Activated T-helper 2 cell treated with anti-CD3 and anti-CD28 coated beads, Interferon-gamma antibody, Interleukin-2, Interleukin-4, amounts not matched to agents 10 μg/mL and 5 μg/mL and 100 μg/mL, durations not matched to agents 14 hours and 24 hours and 36 hours (primary cell): Measurements from ENCODE around the gene TJP3. TPM values are rescaled to one million over a fixed set of nuclear protein-coding genes. Genes with fewer than 3 reads are reported as not detected.
A peak's percentile ranks its signal among the peaks of the same experiment; 100 is the strongest.

Source experiments
- DNase-seq: peaks from one replicate; pipeline ENCODE4 v3.0.0; 2021; ENCODE audit warnings: low spot score
- H3K27ac Mint-ChIP-seq: one replicate; pipeline ENCODE4 v1.8.0; 2021; ENCODE audit warnings: mixed read lengths
- H3K27me3 Mint-ChIP-seq: one replicate; pipeline ENCODE4 v1.8.0; 2021; ENCODE audit warnings: low read depth, mixed read lengths
- H3K36me3 Mint-ChIP-seq: one replicate; pipeline ENCODE4 v1.8.0; 2021; ENCODE audit warnings: low read depth, mixed read lengths
- H3K4me1 Mint-ChIP-seq: one replicate; pipeline ENCODE4 v1.8.0; 2021; ENCODE audit warnings: low read depth, mixed read lengths
- H3K4me3 Mint-ChIP-seq: one replicate; pipeline ENCODE4 v1.8.0; 2021; ENCODE audit warnings: low read depth, mild to moderate bottlenecking, moderate library complexity, mixed read lengths
- H3K9me3 Mint-ChIP-seq: one replicate; pipeline ENCODE4 v1.8.0; 2021; ENCODE audit warnings: mixed read lengths
- intact Hi-C: fragments of 100-400 bp; cut with micrococcal nuclease; formaldehyde crosslinking; loops from one replicate; pipeline ENCODE4 v1.15.1; 2023
- total RNA-seq: library from RNA; stranded (reverse); gene quantifications from 2 replicates; pipeline ENCODE4 v1.2.3, GENCODE V29; 2022

Gene TJP3
- total RNA-seq, 1 donor from 2014 or later = 0.41 TPM

- Mint-ChIP-seq H3K4me1 (peaks cover 3% of the 10 kb centered on the region), H3K36me3 (peaks cover 4% of the 10 kb centered on the region), H3K4me3 (no peak overlapping the region), H3K9me3 (no peaks in the 10 kb centered on the region), H3K27ac (no peak overlapping the region), H3K27me3 (no peaks in the 10 kb centered on the region)
- intact Hi-C loops = no loop called here
- no peak for DNase-seq
Measured at GRCh38 chr19:3667037-3667638, 41.0 kb upstream of the TJP3 start.

GRCh38 chr19:3667766-3668165 is 40.4 kb upstream of the TJP3 start:
- intact Hi-C loops = no loop called here
- H3K4me3 Mint-ChIP-seq = no peak overlapping the region
- H3K4me1 Mint-ChIP-seq = peaks cover 6% of the 10 kb centered on the region
- H3K27ac Mint-ChIP-seq = no peak overlapping the region
- no peaks in the 10 kb centered on the region for H3K27me3 Mint-ChIP-seq
- H3K9me3 Mint-ChIP-seq = no peaks in the 10 kb centered on the region
- H3K36me3 Mint-ChIP-seq = peaks cover 4% of the 10 kb centered on the region
- DNase-seq = no peak

- intact Hi-C loops = no loop called here
- Mint-ChIP-seq H3K27ac (no peak overlapping the region), H3K4me1 (peaks cover 6% of the 10 kb centered on the region), H3K27me3 (no peaks in the 10 kb centered on the region), H3K4me3 (no peak overlapping the region), H3K36me3 (no peaks in the 10 kb centered on the region), H3K9me3 (no peaks in the 10 kb centered on the region)
- DNase-seq = no peak
Measured at GRCh38 chr19:3668331-3669081, 39.7 kb upstream of the TJP3 start.

GRCh38 chr19:3669082-3669946 is 38.9 kb upstream of the TJP3 start:
- Mint-ChIP-seq H3K4me3 (no peak overlapping the region), H3K27ac (no peak overlapping the region), H3K36me3 (no peaks in the 10 kb centered on the region), H3K4me1 (peaks cover 6% of the 10 kb centered on the region), H3K27me3 (no peaks in the 10 kb centered on the region), H3K9me3 (no peaks in the 10 kb centered on the region)
- DNase-seq = no peak
- intact Hi-C loops = no loop called here

- intact Hi-C loops = loop anchor here (2.0 kb wide), 1 partner anchor 31 kb away; the partner anchor contains the start of gene PIP5K1C
- Mint-ChIP-seq H3K27ac (no peak overlapping the region), H3K9me3 (no peaks in the 10 kb centered on the region)
Measured at GRCh38 chr19:3669947-3670795, 38.0 kb upstream of the TJP3 start.

GRCh38 chr19:3670796-3671679 is 37.1 kb upstream of the TJP3 start:
- DNase-seq = no peak
- peak overlapping the region; percentile 68 for H3K27ac Mint-ChIP-seq
- H3K9me3 Mint-ChIP-seq = no peaks in the 10 kb centered on the region
- peak overlapping the region; percentile 47 for H3K4me3 Mint-ChIP-seq
- H3K4me1 Mint-ChIP-seq = peaks cover 6% of the 10 kb centered on the region
- H3K36me3 Mint-ChIP-seq = no peaks in the 10 kb centered on the region
- intact Hi-C loops = loop anchor here (2.0 kb wide), 1 partner anchor 30 kb away; the partner anchor contains the start of gene PIP5K1C
- H3K27me3 Mint-ChIP-seq = no peaks in the 10 kb centered on the region

More at GRCh38 chr19:3669947-3670795, 38.0 kb upstream of the TJP3 start:
- H3K36me3 Mint-ChIP-seq = no peaks in the 10 kb centered on the region
- H3K27me3 Mint-ChIP-seq = no peaks in the 10 kb centered on the region
- DNase-seq = no peak
- peaks cover 6% of the 10 kb centered on the region for H3K4me1 Mint-ChIP-seq
- no peak overlapping the region for H3K4me3 Mint-ChIP-seq

GRCh38 chr19:3671680-3672574 is 36.3 kb upstream of the TJP3 start:
- intact Hi-C loops = loop anchor here (2.0 kb wide), 1 partner anchor 29 kb away; the partner anchor contains the start of gene PIP5K1C
- Mint-ChIP-seq H3K27me3 (no peaks in the 10 kb centered on the region), H3K4me1 (peaks cover 6% of the 10 kb centered on the region), H3K36me3 (no peaks in the 10 kb centered on the region), H3K9me3 (no peaks in the 10 kb centered on the region), H3K27ac (peak overlapping the region; percentile 60), H3K4me3 (no peak overlapping the region)
- no peak for DNase-seq

GRCh38 chr19:3672575-3672948 is 35.6 kb upstream of the TJP3 start:
- H3K9me3 Mint-ChIP-seq = no peaks in the 10 kb centered on the region
- H3K4me3 Mint-ChIP-seq = no peak overlapping the region
- H3K4me1 Mint-ChIP-seq = peaks cover 6% of the 10 kb centered on the region
- intact Hi-C loops = no loop called here
- H3K27ac Mint-ChIP-seq = peak overlapping the region; percentile 22
- no peaks in the 10 kb centered on the region for H3K27me3 Mint-ChIP-seq
- DNase-seq = no peak
- no peaks in the 10 kb centered on the region for H3K36me3 Mint-ChIP-seq

- intact Hi-C loops = no loop called here
- DNase-seq = no peak
- Mint-ChIP-seq H3K36me3 (no peaks in the 10 kb centered on the region), H3K4me1 (peaks cover 6% of the 10 kb centered on the region), H3K9me3 (no peaks in the 10 kb centered on the region), H3K4me3 (no peak overlapping the region), H3K27ac (no peak overlapping the region), H3K27me3 (no peaks in the 10 kb centered on the region)
Measured at GRCh38 chr19:3672993-3673392, 35.2 kb upstream of the TJP3 start.

GRCh38 chr19:3673506-3674439 is 34.4 kb upstream of the TJP3 start:
- no peak overlapping the region for H3K27ac Mint-ChIP-seq
- no peaks in the 10 kb centered on the region for H3K9me3 Mint-ChIP-seq
- H3K27me3 Mint-ChIP-seq = no peaks in the 10 kb centered on the region
- H3K4me1 Mint-ChIP-seq = peaks cover 6% of the 10 kb centered on the region
- DNase-seq = no peak
- H3K4me3 Mint-ChIP-seq = no peak overlapping the region
- intact Hi-C loops = no loop called here
- no peaks in the 10 kb centered on the region for H3K36me3 Mint-ChIP-seq
